Cerebellar cortex (tissue), 1 donor: ENCODE data around the gene COL5A3.
A peak's percentile ranks its signal among the peaks of the same experiment; 100 is the strongest.

Experiments
- DNase-seq: peaks from one replicate; pipeline ENCODE4 v3.0.0-alpha.2; 2015; ENCODE audit warnings: low spot score

Gene COL5A3

GRCh38 chr19:10010939-10011338 lies 635 bp upstream of the COL5A3 start:
- DNase-seq: no peak

GRCh38 chr19:10009714-10010224 lies 535 bp downstream of the COL5A3 start:
- DNase-seq: no peak

- no peak for DNase-seq
Measured at GRCh38 chr19:10008184-10008765, 2.0 kb downstream of the COL5A3 start.

GRCh38 chr19:10007371-10008183 lies 2.7 kb downstream of the COL5A3 start:
- no peak for DNase-seq

GRCh38 chr19:10006752-10007323 lies 3.5 kb downstream of the COL5A3 start:
- DNase-seq: no peak

GRCh38 chr19:10006335-10006708 lies 4.0 kb downstream of the COL5A3 start:
- DNase-seq: no peak

GRCh38 chr19:10005632-10006334 lies 4.5 kb downstream of the COL5A3 start:
- no peak for DNase-seq

- no peak for DNase-seq
Measured at GRCh38 chr19:10004617-10005016, 5.7 kb downstream of the COL5A3 start.

GRCh38 chr19:10003271-10003670 lies 7.0 kb downstream of the COL5A3 start:
- DNase-seq: no peak

GRCh38 chr19:10001899-10002298 lies 8.4 kb downstream of the COL5A3 start:
- no peak for DNase-seq

- DNase-seq: peak; percentile 48
Measured at GRCh38 chr19:10000171-10000826, 10.0 kb downstream of the COL5A3 start.

- no peak for DNase-seq
Measured at GRCh38 chr19:9996541-9996940, 13.8 kb downstream of the COL5A3 start.

- DNase-seq: no peak
Measured at GRCh38 chr19:9995999-9996398, 14.3 kb downstream of the COL5A3 start.

- DNase-seq: no peak
Measured at GRCh38 chr19:9995084-9995483, 15.2 kb downstream of the COL5A3 start.

- DNase-seq: no peak
Measured at GRCh38 chr19:9991425-9992191, 18.7 kb downstream of the COL5A3 start.

GRCh38 chr19:9989504-9989903 lies 20.8 kb downstream of the COL5A3 start:
- DNase-seq: no peak

- DNase-seq: peak; percentile 25
Measured at GRCh38 chr19:9986787-9987281, 23.5 kb downstream of the COL5A3 start.

- DNase-seq: no peak
Measured at GRCh38 chr19:9981406-9982260, 28.7 kb downstream of the COL5A3 start.

- DNase-seq: no peak
Measured at GRCh38 chr19:9972103-9972502, 38.2 kb downstream of the COL5A3 start.
